ENCODE data around the gene ARL2. TPM values are rescaled to one million over a fixed set of nuclear protein-coding genes. Genes with fewer than 3 reads are reported as not detected.

Gene ARL2
- total RNA-seq, 2 donors from 2014 or later = 67.6 to 75.5 TPM

GRCh38 chr11:65058012-65058411, 44.1 kb downstream of the ARL2 start:
- DNase-seq = no peak
- Histone ChIP-seq H3K9me3 (no peaks in the 10 kb centered on the region), H3K27me3 (no peaks in the 10 kb centered on the region), H3K36me3 (replicated peaks in 1 of 2; ENCODE audit: insufficient read depth in 1 of 2, low read depth in 2 of 2) (no peaks in the 10 kb centered on the region), H3K4me1 (no peaks in the 10 kb centered on the region), H3K27ac (no peak overlapping the region), H3K4me3 (no peak overlapping the region)
- no peak for ATAC-seq
- WGBS, 2 donors = 82% methylated on average over 10 of the region's 13 CpGs; no CpG with 5 or more reads in 1 of the 2 donors
- TF ChIP-seq CTCF (IDR thresholded peaks at IDR 0.05) = no peak
- no peak for TF ChIP-seq POLR2A (IDR thresholded peaks at IDR 0.05)
- intact Hi-C loops (cut with DNase I) = no loop called here

GRCh38 chr11:65058419-65059054, 44.6 kb downstream of the ARL2 start, which contains the start of gene NAALADL1:
NAALADL1 (minus strand) TSS chr11:65058553; CDS start chr11:65058521, 32 bp downstream.
- Histone ChIP-seq H3K4me1 (no peaks in the 10 kb centered on the region), H3K4me3 (no peak within 1 kb of the TSS), H3K9me3 (no peaks in the 10 kb centered on the region), H3K27ac (no peak within 1 kb of the TSS), H3K27me3 (no peaks in the 10 kb centered on the region), H3K36me3 (replicated peaks in 1 of 2; ENCODE audit: insufficient read depth in 1 of 2, low read depth in 2 of 2) (no peaks in the 10 kb centered on the region)
- intact Hi-C loops (cut with DNase I) = no loop called here
- no peak for TF ChIP-seq CTCF (IDR thresholded peaks at IDR 0.05)
- TF ChIP-seq POLR2A (IDR thresholded peaks at IDR 0.05) = no peak
- 54 to 68% methylated on average over 4 to 7 of the region's 8 CpGs for WGBS, 2 donors
- no peak for ATAC-seq
- no peak for DNase-seq

GRCh38 chr11:65059523-65059922, 45.6 kb downstream of the ARL2 start:
- intact Hi-C loops (cut with DNase I) = no loop called here
- ATAC-seq (no peak), DNase-seq (no peak)
- H3K4me1 ChIP-seq = no peaks in the 10 kb centered on the region
- H3K36me3 ChIP-seq (replicated peaks in 1 of 2; ENCODE audit: insufficient read depth in 1 of 2, low read depth in 2 of 2) = no peaks in the 10 kb centered on the region
- no peak overlapping the region for H3K27ac ChIP-seq
- H3K4me3 ChIP-seq = no peak overlapping the region
- TF ChIP-seq POLR2A (IDR thresholded peaks at IDR 0.05) (no peak), CTCF (IDR thresholded peaks at IDR 0.05) (no peak)
- 50 to 82% methylated on average over 3 of the region's 3 CpGs for WGBS, 2 donors
- no peaks in the 10 kb centered on the region for H3K27me3 ChIP-seq
- H3K9me3 ChIP-seq = no peaks in the 10 kb centered on the region

- Histone ChIP-seq H3K4me1 (no peaks in the 10 kb centered on the region), H3K36me3 (replicated peaks in 1 of 2; ENCODE audit: insufficient read depth in 1 of 2, low read depth in 2 of 2) (no peaks in the 10 kb centered on the region), H3K27ac (no peak overlapping the region), H3K27me3 (no peaks in the 10 kb centered on the region), H3K9me3 (no peaks in the 10 kb centered on the region), H3K4me3 (no peak overlapping the region)
- intact Hi-C loops (cut with DNase I) = no loop called here
- DNase-seq (no peak), ATAC-seq (peak; percentile 24)
- no peak for TF ChIP-seq POLR2A (IDR thresholded peaks at IDR 0.05)
- no peak for TF ChIP-seq CTCF (IDR thresholded peaks at IDR 0.05)
- 11 to 41% methylated on average over 6 to 10 of the region's 10 CpGs for WGBS, 2 donors
Observed at GRCh38 chr11:65059959-65060824, 46.2 kb downstream of the ARL2 start.
